LNCAP (cell line): ENCODE measurements around the gene CNTROB.

Experiments used
- CTCF ChIP-seq: fragments of 450-650 bp; IDR thresholded peaks from 2 replicates; pipeline ENCODE4 v1.5.1; 2017; ENCODE audit warnings: mild to moderate bottlenecking

CNTROB gene

GRCh38 chr17:7931709-7932482 lies at the start of gene CNTROB, which contains the start of gene TRAPPC1:
TSS of gene CNTROB (plus strand) at chr17:7932206. CDS start at chr17:7933080, 874 bp downstream.
TSS of gene TRAPPC1 (minus strand) at chr17:7931946. CDS start at chr17:7931829, 117 bp downstream.
- TF ChIP-seq CTCF, result no peak

DNA sequence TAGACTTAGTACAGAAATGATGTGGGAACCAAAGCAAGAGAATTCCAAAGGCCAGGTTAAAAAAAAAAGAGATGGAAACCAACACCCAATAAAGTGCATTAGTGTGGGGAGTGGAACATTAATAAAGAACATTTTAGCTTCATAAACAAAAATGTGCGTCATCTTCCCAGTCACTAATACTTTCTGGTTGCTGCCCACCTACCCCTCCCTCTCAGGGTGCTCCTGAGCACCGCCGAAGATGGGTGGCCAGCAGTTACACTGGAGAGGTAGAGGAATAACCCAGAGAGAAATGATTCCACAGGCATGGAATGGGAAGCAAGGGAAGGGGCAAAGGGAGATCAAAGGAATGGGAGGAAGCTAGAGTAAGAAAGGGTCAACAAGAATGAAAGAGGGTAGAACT lies 49.4 kb upstream of the CNTROB start:
- TF ChIP-seq CTCF, result no peak

GRCh38 chr17:7883781-7884386 lies 48.1 kb upstream of the CNTROB start:
- no peak for TF ChIP-seq CTCF

GRCh38 chr17:7884581-7885366 lies 47.2 kb upstream of the CNTROB start:
- no peak for TF ChIP-seq CTCF

- TF ChIP-seq CTCF, result no peak
Observed at GRCh38 chr17:7885367-7886226, 46.4 kb upstream of the CNTROB start.

DNA sequence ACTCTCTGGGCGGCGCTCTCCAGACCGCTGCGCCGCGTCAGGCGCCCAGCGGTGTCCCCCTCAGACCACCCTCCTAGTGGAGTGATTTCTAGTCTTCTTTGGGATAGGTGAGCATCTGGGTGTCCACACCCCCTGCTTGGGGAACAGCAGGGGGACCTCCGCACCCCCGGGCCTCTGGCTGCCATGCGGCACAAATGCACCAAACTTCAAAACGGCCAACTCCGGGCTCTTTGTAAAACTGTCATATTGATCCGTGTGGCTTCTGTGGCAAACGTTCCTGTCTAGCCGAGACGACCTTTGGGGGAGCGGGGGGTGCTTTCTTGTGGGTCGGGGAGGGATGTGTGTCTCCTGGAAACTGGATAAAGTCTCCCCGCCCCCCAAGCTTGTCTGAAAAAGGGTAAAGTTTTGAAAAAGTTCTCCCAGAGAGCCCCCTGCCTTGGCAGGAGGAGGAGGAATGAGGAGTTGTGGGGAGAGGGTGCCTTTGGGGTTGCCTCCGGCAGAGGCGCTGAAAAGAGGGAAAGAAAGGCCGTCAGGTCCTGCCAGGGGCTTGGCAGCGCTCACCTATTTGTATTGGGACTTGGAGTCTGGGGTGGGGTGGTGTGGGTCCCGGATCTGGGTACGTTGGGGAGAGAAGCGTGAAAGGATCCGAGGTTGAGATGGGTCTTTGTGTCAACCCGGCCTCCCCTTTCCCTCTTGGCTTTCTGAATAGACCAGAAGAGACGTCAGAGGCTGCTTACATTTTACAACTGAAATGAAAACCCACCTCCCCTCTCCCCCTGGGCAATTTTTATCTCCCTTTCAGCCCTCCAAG lies 45.6 kb upstream of the CNTROB start:
- TF ChIP-seq CTCF, result no peak; the same call in 1 of the 2 replicates
